Liver (tissue), 3 donors: ENCODE data around the gene TOMM5.

Experiments
- EGR1 ChIP-seq, 2 donors: IDR thresholded peaks; 2 replicates each; pipeline ENCODE4 v1.6.1; 2016 to 2018; ENCODE audit warnings: antibody characterized with exemption in 2 of 2, low read depth in 2 of 2
- FOXA1 ChIP-seq: IDR thresholded peaks from 2 replicates; pipeline ENCODE4 v1.6.1; 2016; ENCODE audit warnings: antibody characterized with exemption
- FOXA2 ChIP-seq: IDR thresholded peaks from 2 replicates; pipeline ENCODE4 v1.6.1; 2016; ENCODE audit warnings: antibody characterized with exemption
- GABPA ChIP-seq, 2 donors: IDR thresholded peaks in 1 of 2; conservative IDR thresholded peaks in 1 of 2; 2 replicates each; pipeline ENCODE4 v1.6.1; 2016; ENCODE audit warnings: antibody characterized with exemption in 2 of 2, mild to moderate bottlenecking in 1 of 2, moderate library complexity in 1 of 2
- NR2F2 ChIP-seq: IDR thresholded peaks from 2 replicates; pipeline ENCODE4 v1.6.1; 2016; ENCODE audit warnings: antibody characterized with exemption
- RAD21 ChIP-seq, 2 donors: IDR thresholded peaks; 2 replicates each; pipeline ENCODE4 v1.6.1; 2016; ENCODE audit warnings: antibody characterized with exemption in 2 of 2, mild to moderate bottlenecking in 2 of 2
- SP1 ChIP-seq: IDR thresholded peaks from 2 replicates; pipeline ENCODE4 v1.6.1; 2018; ENCODE audit warnings: antibody characterized with exemption, mild to moderate bottlenecking
- TAF1 ChIP-seq: conservative IDR thresholded peaks from 2 replicates; pipeline ENCODE4 v1.6.1; 2016; ENCODE audit warnings: antibody characterized with exemption, mild to moderate bottlenecking
- YY1 ChIP-seq: IDR thresholded peaks from 2 replicates; pipeline ENCODE4 v1.6.1; 2016; ENCODE audit warnings: antibody characterized with exemption, mild to moderate bottlenecking
- TF ChIP-seq, protein P1 (sequence below): fragments of 150-350 bp; IDR thresholded peaks from 2 replicates; pipeline ENCODE4 v1.5.1; 2017; ENCODE audit warnings: improper control_type of control experiment, low read depth, low read length; ENCODE audit not compliant: missing input control
- TF ChIP-seq, protein P2 (sequence below): IDR thresholded peaks from 2 replicates; pipeline ENCODE4 v1.6.1; 2016; ENCODE audit warnings: antibody characterized with exemption, mild to moderate bottlenecking
- TF ChIP-seq, protein P3 (sequence below): IDR thresholded peaks from 2 replicates; pipeline ENCODE4 v1.6.1; 2016; ENCODE audit warnings: antibody characterized with exemption
- TF ChIP-seq, protein P4 (sequence below): IDR thresholded peaks from 2 replicates; pipeline ENCODE4 v1.6.1; 2016; ENCODE audit warnings: antibody characterized with exemption
- donor health status: healthy.
- donor health status: healthy.

DNA sequence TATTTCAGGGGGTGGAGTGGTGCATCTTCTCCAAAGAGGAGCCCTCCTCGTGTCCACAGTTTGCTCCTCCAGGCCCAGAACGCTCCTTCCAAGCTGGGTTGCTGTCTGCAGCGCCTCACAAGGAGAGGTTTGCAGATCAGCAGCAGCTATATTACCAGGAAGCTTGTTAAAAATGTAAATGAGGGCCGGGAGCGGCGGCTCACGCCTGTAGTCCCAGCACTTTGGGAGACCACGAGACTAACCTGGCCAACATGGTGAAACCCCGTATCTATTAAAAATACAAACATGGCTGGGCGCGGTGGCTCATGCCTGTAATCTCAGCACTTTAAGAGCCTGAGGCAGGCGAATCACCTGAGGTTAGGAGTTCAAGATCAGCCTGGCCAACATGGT lies 33.4 kb upstream of the TOMM5 start:
- TF ChIP-seq, protein P1, sequence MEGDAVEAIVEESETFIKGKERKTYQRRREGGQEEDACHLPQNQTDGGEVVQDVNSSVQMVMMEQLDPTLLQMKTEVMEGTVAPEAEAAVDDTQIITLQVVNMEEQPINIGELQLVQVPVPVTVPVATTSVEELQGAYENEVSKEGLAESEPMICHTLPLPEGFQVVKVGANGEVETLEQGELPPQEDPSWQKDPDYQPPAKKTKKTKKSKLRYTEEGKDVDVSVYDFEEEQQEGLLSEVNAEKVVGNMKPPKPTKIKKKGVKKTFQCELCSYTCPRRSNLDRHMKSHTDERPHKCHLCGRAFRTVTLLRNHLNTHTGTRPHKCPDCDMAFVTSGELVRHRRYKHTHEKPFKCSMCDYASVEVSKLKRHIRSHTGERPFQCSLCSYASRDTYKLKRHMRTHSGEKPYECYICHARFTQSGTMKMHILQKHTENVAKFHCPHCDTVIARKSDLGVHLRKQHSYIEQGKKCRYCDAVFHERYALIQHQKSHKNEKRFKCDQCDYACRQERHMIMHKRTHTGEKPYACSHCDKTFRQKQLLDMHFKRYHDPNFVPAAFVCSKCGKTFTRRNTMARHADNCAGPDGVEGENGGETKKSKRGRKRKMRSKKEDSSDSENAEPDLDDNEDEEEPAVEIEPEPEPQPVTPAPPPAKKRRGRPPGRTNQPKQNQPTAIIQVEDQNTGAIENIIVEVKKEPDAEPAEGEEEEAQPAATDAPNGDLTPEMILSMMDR, result no peak
- TF ChIP-seq, protein P2, sequence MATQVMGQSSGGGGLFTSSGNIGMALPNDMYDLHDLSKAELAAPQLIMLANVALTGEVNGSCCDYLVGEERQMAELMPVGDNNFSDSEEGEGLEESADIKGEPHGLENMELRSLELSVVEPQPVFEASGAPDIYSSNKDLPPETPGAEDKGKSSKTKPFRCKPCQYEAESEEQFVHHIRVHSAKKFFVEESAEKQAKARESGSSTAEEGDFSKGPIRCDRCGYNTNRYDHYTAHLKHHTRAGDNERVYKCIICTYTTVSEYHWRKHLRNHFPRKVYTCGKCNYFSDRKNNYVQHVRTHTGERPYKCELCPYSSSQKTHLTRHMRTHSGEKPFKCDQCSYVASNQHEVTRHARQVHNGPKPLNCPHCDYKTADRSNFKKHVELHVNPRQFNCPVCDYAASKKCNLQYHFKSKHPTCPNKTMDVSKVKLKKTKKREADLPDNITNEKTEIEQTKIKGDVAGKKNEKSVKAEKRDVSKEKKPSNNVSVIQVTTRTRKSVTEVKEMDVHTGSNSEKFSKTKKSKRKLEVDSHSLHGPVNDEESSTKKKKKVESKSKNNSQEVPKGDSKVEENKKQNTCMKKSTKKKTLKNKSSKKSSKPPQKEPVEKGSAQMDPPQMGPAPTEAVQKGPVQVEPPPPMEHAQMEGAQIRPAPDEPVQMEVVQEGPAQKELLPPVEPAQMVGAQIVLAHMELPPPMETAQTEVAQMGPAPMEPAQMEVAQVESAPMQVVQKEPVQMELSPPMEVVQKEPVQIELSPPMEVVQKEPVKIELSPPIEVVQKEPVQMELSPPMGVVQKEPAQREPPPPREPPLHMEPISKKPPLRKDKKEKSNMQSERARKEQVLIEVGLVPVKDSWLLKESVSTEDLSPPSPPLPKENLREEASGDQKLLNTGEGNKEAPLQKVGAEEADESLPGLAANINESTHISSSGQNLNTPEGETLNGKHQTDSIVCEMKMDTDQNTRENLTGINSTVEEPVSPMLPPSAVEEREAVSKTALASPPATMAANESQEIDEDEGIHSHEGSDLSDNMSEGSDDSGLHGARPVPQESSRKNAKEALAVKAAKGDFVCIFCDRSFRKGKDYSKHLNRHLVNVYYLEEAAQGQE, result no peak
- TF ChIP-seq RAD21 (IDR thresholded peaks at IDR 0.05) (no peak), GABPA (IDR thresholded peaks at IDR 0.05 in 1 of 2, conservative IDR thresholded peaks at IDR 0.05 in 1 of 2) (no peak), YY1 (no peak), EGR1 (IDR thresholded peaks at IDR 0.05; ENCODE audit: low read depth in 2 of 2) (no peak), NR2F2 (no peak), TAF1 (no peak), SP1 (no peak), FOXA2 (no peak), FOXA1 (no peak)
- TF ChIP-seq, protein P3, sequence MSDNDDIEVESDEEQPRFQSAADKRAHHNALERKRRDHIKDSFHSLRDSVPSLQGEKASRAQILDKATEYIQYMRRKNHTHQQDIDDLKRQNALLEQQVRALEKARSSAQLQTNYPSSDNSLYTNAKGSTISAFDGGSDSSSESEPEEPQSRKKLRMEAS, result no peak
- TF ChIP-seq, protein P4, sequence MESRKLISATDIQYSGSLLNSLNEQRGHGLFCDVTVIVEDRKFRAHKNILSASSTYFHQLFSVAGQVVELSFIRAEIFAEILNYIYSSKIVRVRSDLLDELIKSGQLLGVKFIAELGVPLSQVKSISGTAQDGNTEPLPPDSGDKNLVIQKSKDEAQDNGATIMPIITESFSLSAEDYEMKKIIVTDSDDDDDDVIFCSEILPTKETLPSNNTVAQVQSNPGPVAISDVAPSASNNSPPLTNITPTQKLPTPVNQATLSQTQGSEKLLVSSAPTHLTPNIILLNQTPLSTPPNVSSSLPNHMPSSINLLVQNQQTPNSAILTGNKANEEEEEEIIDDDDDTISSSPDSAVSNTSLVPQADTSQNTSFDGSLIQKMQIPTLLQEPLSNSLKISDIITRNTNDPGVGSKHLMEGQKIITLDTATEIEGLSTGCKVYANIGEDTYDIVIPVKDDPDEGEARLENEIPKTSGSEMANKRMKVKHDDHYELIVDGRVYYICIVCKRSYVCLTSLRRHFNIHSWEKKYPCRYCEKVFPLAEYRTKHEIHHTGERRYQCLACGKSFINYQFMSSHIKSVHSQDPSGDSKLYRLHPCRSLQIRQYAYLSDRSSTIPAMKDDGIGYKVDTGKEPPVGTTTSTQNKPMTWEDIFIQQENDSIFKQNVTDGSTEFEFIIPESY, result no peak
